ENCODE results near the gene PSMB3.

DNA sequence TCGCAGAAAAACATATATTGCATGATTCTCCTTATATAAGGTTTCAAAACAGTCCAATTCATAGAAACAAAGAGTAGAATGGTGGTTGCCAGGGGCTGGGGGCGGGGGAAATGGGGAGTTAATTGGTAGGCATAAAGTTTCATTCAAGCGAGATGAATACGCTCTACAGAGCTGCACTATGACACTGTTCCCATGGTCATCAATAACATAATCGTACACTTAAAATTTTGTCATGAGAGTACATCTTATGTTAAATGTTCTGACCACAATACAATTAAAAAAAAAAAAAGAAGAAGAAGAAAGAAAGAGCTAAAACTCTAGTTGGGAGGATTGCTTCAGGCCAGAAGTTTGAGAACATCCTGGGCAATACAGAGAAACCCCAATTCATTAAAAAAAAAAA, 41.7 kb downstream of the PSMB3 start:
- TF ChIP-seq JUNB (IDR thresholded peaks at IDR 0.05) (no peak), FOSL2 (IDR thresholded peaks at IDR 0.05) (no peak), FOSL2 (CRISPR knock-in tag; IDR thresholded peaks at IDR 0.05) (no peak), EP300 (IDR thresholded peaks at IDR 0.05) (no peak), RAD21 (conservative IDR thresholded peaks at IDR 0.05 in 1 of 2, IDR thresholded peaks at IDR 0.05 in 1 of 2) (no peak)
- TF ChIP-seq, protein P1, sequence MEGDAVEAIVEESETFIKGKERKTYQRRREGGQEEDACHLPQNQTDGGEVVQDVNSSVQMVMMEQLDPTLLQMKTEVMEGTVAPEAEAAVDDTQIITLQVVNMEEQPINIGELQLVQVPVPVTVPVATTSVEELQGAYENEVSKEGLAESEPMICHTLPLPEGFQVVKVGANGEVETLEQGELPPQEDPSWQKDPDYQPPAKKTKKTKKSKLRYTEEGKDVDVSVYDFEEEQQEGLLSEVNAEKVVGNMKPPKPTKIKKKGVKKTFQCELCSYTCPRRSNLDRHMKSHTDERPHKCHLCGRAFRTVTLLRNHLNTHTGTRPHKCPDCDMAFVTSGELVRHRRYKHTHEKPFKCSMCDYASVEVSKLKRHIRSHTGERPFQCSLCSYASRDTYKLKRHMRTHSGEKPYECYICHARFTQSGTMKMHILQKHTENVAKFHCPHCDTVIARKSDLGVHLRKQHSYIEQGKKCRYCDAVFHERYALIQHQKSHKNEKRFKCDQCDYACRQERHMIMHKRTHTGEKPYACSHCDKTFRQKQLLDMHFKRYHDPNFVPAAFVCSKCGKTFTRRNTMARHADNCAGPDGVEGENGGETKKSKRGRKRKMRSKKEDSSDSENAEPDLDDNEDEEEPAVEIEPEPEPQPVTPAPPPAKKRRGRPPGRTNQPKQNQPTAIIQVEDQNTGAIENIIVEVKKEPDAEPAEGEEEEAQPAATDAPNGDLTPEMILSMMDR (IDR thresholded peaks at IDR 0.05): no peak
- TF ChIP-seq, protein P2, sequence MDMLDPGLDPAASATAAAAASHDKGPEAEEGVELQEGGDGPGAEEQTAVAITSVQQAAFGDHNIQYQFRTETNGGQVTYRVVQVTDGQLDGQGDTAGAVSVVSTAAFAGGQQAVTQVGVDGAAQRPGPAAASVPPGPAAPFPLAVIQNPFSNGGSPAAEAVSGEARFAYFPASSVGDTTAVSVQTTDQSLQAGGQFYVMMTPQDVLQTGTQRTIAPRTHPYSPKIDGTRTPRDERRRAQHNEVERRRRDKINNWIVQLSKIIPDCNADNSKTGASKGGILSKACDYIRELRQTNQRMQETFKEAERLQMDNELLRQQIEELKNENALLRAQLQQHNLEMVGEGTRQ (IDR thresholded peaks at IDR 0.05): no peak

Measured in A549 (cell line).